ENCODE data around the gene CENPS. TPM values are rescaled to one million over a fixed set of nuclear protein-coding genes. Genes with fewer than 3 reads are reported as not detected.
"Not testable (repeated sequence)": the region's sequence is repeated elsewhere in the genome, so short reads cannot be mapped to it uniquely, and the experiment has no call there.

The CENPS gene
- total RNA-seq, 1 experiment from 2014 or later: 19.0 TPM

GRCh38 chr1:10450836-10451235, 20.6 kb downstream of the CENPS start:
- no peak for DNase-seq (ENCODE audit: unreplicated experiment)
- no peaks in the 10 kb centered on the region for H3K4me1 Mint-ChIP-seq (ENCODE audit: insufficient read depth, unreplicated experiment)
- H3K27me3 Mint-ChIP-seq (ENCODE audit: insufficient read depth, unreplicated experiment): no peaks in the 10 kb centered on the region
- ChIA-PET POLR2A (interaction anchor here (0.6 to 2.7 kb wide), 2 partner anchors 45 to 1531 kb away, joined by 3 to 8 read pairs; no protein-coding TSS in a partner anchor), CTCF (interaction anchor here (0.5 kb wide), 1 partner anchor 948 kb away, joined by 3 read pairs; no protein-coding TSS in a partner anchor)
- no peak for TF ChIP-seq CTCF (IDR thresholded peaks at IDR 0.05; ENCODE audit: unreplicated experiment)
- intact Hi-C loops (cut with micrococcal nuclease): no loop called here
- H3K27ac Mint-ChIP-seq (ENCODE audit: low read depth, unreplicated experiment): no peak overlapping the region
- peaks cover 4% of the 10 kb centered on the region for H3K36me3 Mint-ChIP-seq (ENCODE audit: insufficient read depth, unreplicated experiment)
- BruUV-seq (replicated peaks): no TSS peak
- no peaks in the 10 kb centered on the region for H3K9me3 Mint-ChIP-seq (ENCODE audit: unreplicated experiment)
- no peak overlapping the region for H3K4me3 Mint-ChIP-seq (ENCODE audit: unreplicated experiment)

- DNase-seq (ENCODE audit: unreplicated experiment): no peak
- ChIA-PET POLR2A (interaction anchor here (2.7 kb wide), 1 partner anchor 44 kb away, joined by 8 read pairs; no protein-coding TSS in a partner anchor), CTCF (no interaction called here)
- Mint-ChIP-seq H3K36me3 (ENCODE audit: insufficient read depth, unreplicated experiment) (peaks cover 5% of the 10 kb centered on the region), H3K27ac (ENCODE audit: low read depth, unreplicated experiment) (no peak overlapping the region), H3K4me1 (ENCODE audit: insufficient read depth, unreplicated experiment) (no peaks in the 10 kb centered on the region), H3K9me3 (ENCODE audit: unreplicated experiment) (no peaks in the 10 kb centered on the region), H3K4me3 (ENCODE audit: unreplicated experiment) (no peak overlapping the region), H3K27me3 (ENCODE audit: insufficient read depth, unreplicated experiment) (no peaks in the 10 kb centered on the region)
- BruUV-seq (replicated peaks): no TSS peak
- no peak for TF ChIP-seq CTCF (IDR thresholded peaks at IDR 0.05; ENCODE audit: unreplicated experiment)
- intact Hi-C loops (cut with micrococcal nuclease): no loop called here
These were observed 21.1 kb downstream of the CENPS start for GRCh38 chr1:10451287-10451686.

DNA sequence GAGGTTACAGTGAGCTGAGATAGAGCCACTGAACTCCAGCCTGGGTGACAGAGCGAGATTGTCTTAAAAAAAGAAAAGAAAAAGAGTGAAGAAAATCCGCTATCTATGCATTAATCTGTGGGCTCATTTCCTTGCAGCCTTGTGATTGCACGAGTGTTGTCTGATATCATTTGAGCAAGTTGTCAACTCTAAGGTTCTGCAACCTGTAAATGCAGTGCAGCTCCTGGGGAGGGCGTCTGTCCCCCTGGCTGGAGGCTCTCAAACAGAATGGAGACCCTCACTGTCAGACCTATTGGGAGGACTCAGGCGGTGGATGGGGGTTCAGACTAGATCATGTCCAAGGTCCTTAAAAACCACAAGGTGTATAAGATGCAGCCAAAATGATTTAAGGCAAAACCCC, 25.8 kb downstream of the CENPS start:
- no peak for DNase-seq (ENCODE audit: unreplicated experiment)
- H3K27ac Mint-ChIP-seq (ENCODE audit: low read depth, unreplicated experiment): no peak overlapping the region
- peaks cover 12% of the 10 kb centered on the region for H3K4me1 Mint-ChIP-seq (ENCODE audit: insufficient read depth, unreplicated experiment)
- H3K27me3 Mint-ChIP-seq (ENCODE audit: insufficient read depth, unreplicated experiment): no peaks in the 10 kb centered on the region
- intact Hi-C loops (cut with micrococcal nuclease): no loop called here
- BruUV-seq (replicated peaks): no TSS peak
- H3K4me3 Mint-ChIP-seq (ENCODE audit: unreplicated experiment): no peak overlapping the region
- no peaks in the 10 kb centered on the region for H3K9me3 Mint-ChIP-seq (ENCODE audit: unreplicated experiment)
- TF ChIP-seq CTCF (IDR thresholded peaks at IDR 0.05; ENCODE audit: unreplicated experiment): no peak
- H3K36me3 Mint-ChIP-seq (ENCODE audit: insufficient read depth, unreplicated experiment): peaks cover 13% of the 10 kb centered on the region
- ChIA-PET POLR2A (interaction anchor here (0.6 to 4.0 kb wide), 16 partner anchors 9 to 1197 kb away, joined by 3 to 24 read pairs (median 4); partner anchors contain the start of genes CENPS, DFFA and PEX14), CTCF (interaction anchor here (0.6 to 3.3 kb wide), 6 partner anchors 19 to 246 kb away, joined by 3 to 22 read pairs (median 5); partner anchors contain the start of genes CENPS and KIF1B)

DNA sequence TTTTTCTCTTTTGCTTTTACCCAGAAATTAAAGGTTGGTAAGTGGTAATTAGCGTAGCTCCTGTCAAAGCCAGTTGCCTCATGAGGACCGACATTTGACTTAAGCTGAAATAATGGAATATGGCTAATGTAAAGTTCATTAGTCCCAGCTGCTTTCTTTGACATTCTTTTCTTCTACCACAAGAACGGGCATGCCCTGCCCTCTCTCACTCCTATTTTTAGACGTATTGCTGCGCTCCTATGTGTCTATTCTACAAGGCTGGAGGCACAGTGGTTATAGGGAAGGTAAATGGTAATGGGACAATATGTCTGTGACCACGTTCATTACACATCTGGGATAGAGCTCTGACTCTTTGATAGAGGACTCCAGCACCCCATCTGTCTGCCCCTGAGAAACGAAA, 26.4 kb downstream of the CENPS start:
- DNase-seq (ENCODE audit: unreplicated experiment): peak; percentile 32
- H3K27ac Mint-ChIP-seq (ENCODE audit: low read depth, unreplicated experiment): peak overlapping the region; percentile 80
- TF ChIP-seq CTCF (IDR thresholded peaks at IDR 0.05; ENCODE audit: unreplicated experiment): no peak

DNA sequence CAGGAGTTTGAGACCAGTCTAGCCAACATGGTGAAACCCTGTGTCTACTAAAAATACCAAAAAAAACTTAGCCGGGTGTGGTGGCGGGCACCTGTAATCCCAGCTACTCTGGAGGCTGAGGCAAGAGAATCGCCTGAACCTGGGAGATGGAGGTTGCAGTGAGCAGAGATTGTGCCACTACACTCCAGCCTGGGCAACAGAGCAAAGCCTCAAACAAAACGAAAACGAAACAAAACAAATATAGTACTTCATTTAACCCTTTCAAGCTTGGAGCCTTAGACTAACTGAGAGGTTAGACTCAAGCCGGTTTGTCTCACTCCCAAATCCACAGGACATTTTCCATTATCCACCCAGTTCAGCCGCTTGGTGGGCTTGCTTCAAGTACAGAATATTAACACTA, 27.2 kb downstream of the CENPS start:
- Mint-ChIP-seq H3K27ac (ENCODE audit: low read depth, unreplicated experiment) (peak overlapping the region; percentile 80), H3K4me1 (ENCODE audit: insufficient read depth, unreplicated experiment) (peaks cover 12% of the 10 kb centered on the region), H3K36me3 (ENCODE audit: insufficient read depth, unreplicated experiment) (peaks cover 26% of the 10 kb centered on the region)
- intact Hi-C loops (cut with micrococcal nuclease); BruUV-seq (replicated peaks); H3K27me3 Mint-ChIP-seq (ENCODE audit: insufficient read depth, unreplicated experiment); H3K4me3 Mint-ChIP-seq (ENCODE audit: unreplicated experiment); H3K9me3 Mint-ChIP-seq (ENCODE audit: unreplicated experiment); DNase-seq (ENCODE audit: unreplicated experiment): not testable (repeated sequence)
- POLR2A ChIA-PET: interaction anchor here (0.8 to 4.0 kb wide), 7 partner anchors 15 to 443 kb away, joined by 3 to 24 read pairs (median 14); partner anchors contain the start of genes CENPS, DFFA and PEX14
- CTCF ChIA-PET: interaction anchor here (0.6 to 3.3 kb wide), 8 partner anchors 18 to 456 kb away, joined by 3 to 22 read pairs (median 4); partner anchors contain the start of genes CENPS and KIF1B

More for the DNA sequence above, 26.4 kb downstream of the CENPS start:
- Mint-ChIP-seq H3K4me3 (ENCODE audit: unreplicated experiment) (peak overlapping the region; percentile 12), H3K4me1 (ENCODE audit: insufficient read depth, unreplicated experiment) (peaks cover 12% of the 10 kb centered on the region), H3K36me3 (ENCODE audit: insufficient read depth, unreplicated experiment) (peaks cover 18% of the 10 kb centered on the region), H3K9me3 (ENCODE audit: unreplicated experiment) (no peaks in the 10 kb centered on the region), H3K27me3 (ENCODE audit: insufficient read depth, unreplicated experiment) (no peaks in the 10 kb centered on the region)
- intact Hi-C loops (cut with micrococcal nuclease): no loop called here
- ChIA-PET CTCF (interaction anchor here (0.6 to 3.3 kb wide), 8 partner anchors 19 to 246 kb away, joined by 3 to 22 read pairs (median 4); partner anchors contain the start of genes CENPS and KIF1B), POLR2A (interaction anchor here (0.6 to 4.0 kb wide), 17 partner anchors 9 to 1196 kb away, joined by 3 to 24 read pairs (median 4); partner anchors contain the start of genes CENPS, DFFA and PEX14)
- BruUV-seq (replicated peaks): TSS peak; percentile 23
